CD14-positive monocyte (primary cell): ENCODE measurements around the gene CDH2. TPM values are rescaled to one million over a fixed set of nuclear protein-coding genes. Genes with fewer than 3 reads are reported as not detected.

ENCODE experiments used
- DNase-seq, 3 donors: peaks; one replicate each; pipeline ENCODE4 v3.0.0-alpha.2; 2011 to 2022
- H2AFZ ChIP-seq: 2 replicates; pipeline ENCODE4 v1.6.0; 2012; ENCODE audit warnings: mild to moderate bottlenecking, low read depth, low read length, inconsistent platforms; ENCODE audit not compliant: insufficient read depth, poor library complexity, severe bottlenecking
- H3K27ac ChIP-seq, 2 donors: 1 replicate in 1 of 2; 2 replicates in 1 of 2; pipeline ENCODE4 v1.5.1; 2012 to 2013; ENCODE audit warnings: low read length in 2 of 2, control low read depth in 1 of 2, inconsistent platforms in 1 of 2, low read depth in 1 of 2, mild to moderate bottlenecking in 1 of 2
- H3K27me3 ChIP-seq, 2 donors: one replicate each; pipeline versions ENCODE4 v1.6.0 to v1.6.1; 2011 to 2013; ENCODE audit warnings: low read length in 2 of 2; ENCODE audit not compliant: control insufficient read depth in 2 of 2, insufficient read depth in 2 of 2
- H3K36me3 ChIP-seq, 2 donors: replicated peaks in 1 of 2; 1 replicate in 1 of 2; 2 replicates in 1 of 2; pipeline versions ENCODE4 v1.5.1 to v1.6.1; 2012 to 2013; ENCODE audit warnings: low read length in 2 of 2, control low read depth in 1 of 2, inconsistent platforms in 1 of 2, mild to moderate bottlenecking in 1 of 2; ENCODE audit not compliant: insufficient read depth in 2 of 2, control insufficient read depth in 1 of 2
- H3K4me1 ChIP-seq, 2 donors: 1 replicate in 1 of 2; 2 replicates in 1 of 2; pipeline versions ENCODE4 v1.5.1 to v1.6.1; 2012 to 2013; ENCODE audit warnings: low read length in 2 of 2, control low read depth in 1 of 2, inconsistent platforms in 1 of 2, mild to moderate bottlenecking in 1 of 2, moderate library complexity in 1 of 2; ENCODE audit not compliant: insufficient read depth in 2 of 2, control insufficient read depth in 1 of 2
- H3K4me2 ChIP-seq: replicated peaks from 2 replicates; pipeline ENCODE3; 2012; ENCODE audit warnings: low read length, moderate library complexity, mild to moderate bottlenecking; ENCODE audit not compliant: poor library complexity, severe bottlenecking; ENCODE audit errors: extremely low read depth
- H3K4me3 ChIP-seq, 3 experiments: fragments of 200-600 bp in 1 of 3; sonication (generic) in 1 of 3; replicated peaks in 1 of 3; 1 replicate in 2 of 3; 2 replicates in 1 of 3; pipeline ENCODE4 v1.5.1; 2011 to 2013; ENCODE audit warnings: low read length in 3 of 3, mild to moderate bottlenecking in 3 of 3, control low read depth in 2 of 3, low read depth in 2 of 3, inconsistent platforms in 1 of 3, moderate library complexity in 1 of 3
- H3K79me2 ChIP-seq: 2 replicates; pipeline ENCODE4 v1.6.0; 2012; ENCODE audit warnings: mild to moderate bottlenecking, control low read depth, inconsistent platforms, low read length, moderate library complexity; ENCODE audit not compliant: insufficient read depth
- H3K9ac ChIP-seq: 2 replicates; pipeline ENCODE4 v1.6.0; 2017; ENCODE audit warnings: low read length, mild to moderate bottlenecking; ENCODE audit not compliant: insufficient read depth, poor library complexity, severe bottlenecking
- H3K9me3 ChIP-seq, 2 donors: replicated peaks in 1 of 2; 1 replicate in 1 of 2; 2 replicates in 1 of 2; pipeline versions ENCODE4 v1.5.1 to v1.6.1; 2012 to 2013; ENCODE audit warnings: low read length in 2 of 2, control low read depth in 1 of 2; ENCODE audit not compliant: control insufficient read depth in 1 of 2, insufficient read depth in 1 of 2
- H4K20me1 ChIP-seq: 2 replicates; pipeline ENCODE4 v1.6.0; 2012; ENCODE audit warnings: mild to moderate bottlenecking, low read length, control low read depth, moderate library complexity; ENCODE audit not compliant: insufficient read depth
- H3K27ac Mint-ChIP-seq, 7 donors: one replicate each; pipeline ENCODE4 v1.8.0; 2020; ENCODE audit warnings: mild to moderate bottlenecking in 7 of 7, mixed read lengths in 7 of 7, moderate library complexity in 6 of 7, inconsistent platforms in 2 of 7
- H3K27me3 Mint-ChIP-seq, 3 donors: one replicate each; pipeline ENCODE4 v1.8.0; 2021 to 2022; ENCODE audit warnings: low read depth in 3 of 3, mild to moderate bottlenecking in 3 of 3, mixed read lengths in 3 of 3, moderate library complexity in 3 of 3, inconsistent platforms in 1 of 3
- H3K36me3 Mint-ChIP-seq, 2 donors: one replicate each; pipeline ENCODE4 v1.8.0; 2020; ENCODE audit warnings: mixed read lengths in 2 of 2, inconsistent platforms in 1 of 2, mild to moderate bottlenecking in 1 of 2
- H3K4me1 Mint-ChIP-seq: one replicate; pipeline ENCODE4 v1.8.0; 2020; ENCODE audit warnings: mild to moderate bottlenecking, mixed read lengths
- H3K4me3 Mint-ChIP-seq, 2 donors: one replicate each; pipeline ENCODE4 v1.8.0; 2020; ENCODE audit warnings: mild to moderate bottlenecking in 2 of 2, mixed read lengths in 2 of 2, moderate library complexity in 1 of 2
- H3K9me3 Mint-ChIP-seq, 7 donors: one replicate each; pipeline ENCODE4 v1.8.0; 2020 to 2022; ENCODE audit warnings: mixed read lengths in 7 of 7, mild to moderate bottlenecking in 6 of 7, moderate library complexity in 6 of 7, inconsistent platforms in 2 of 7
- CTCF ChIP-seq: fragments of 200-600 bp; IDR thresholded peaks from one replicate; pipeline ENCODE4 v1.8.0; 2022; ENCODE audit warnings: antibody characterized with exemption, mild to moderate bottlenecking
- WGBS: methylation state at CpG from one replicate; pipeline ENCODE4 v1.1.5; 2013; ENCODE audit warnings: missing lambda C conversion rate; ENCODE audit not compliant: insufficient coverage; 5-methylcytosine and 5-hydroxymethylcytosine counted together
- intact Hi-C, 2 donors: fragments of 100-400 bp; cut with micrococcal nuclease; formaldehyde crosslinking; loops; one replicate each; pipeline versions ENCODE4 v1.15.0 to v1.15.1; 2023
- polyA plus RNA-seq, 3 donors: library from polyadenylated mRNA; depleted of rRNA in 1 of 3; unstranded in 2 of 3; stranded (reverse) in 1 of 3; fragments of 300-500 nt in 2 of 3; fragments of >200 nt in 1 of 3; fragmentation: Illumina TruSeq in 2 of 3; gene quantifications; 1 replicate in 2 of 3; 2 replicates in 1 of 3; pipeline ENCODE4 v1.2.3, GENCODE V29; 2012 to 2021

CDH2 gene
- polyA plus RNA-seq, 3 donors: 0.03 to 0.32 (median 0.08) TPM

DNA sequence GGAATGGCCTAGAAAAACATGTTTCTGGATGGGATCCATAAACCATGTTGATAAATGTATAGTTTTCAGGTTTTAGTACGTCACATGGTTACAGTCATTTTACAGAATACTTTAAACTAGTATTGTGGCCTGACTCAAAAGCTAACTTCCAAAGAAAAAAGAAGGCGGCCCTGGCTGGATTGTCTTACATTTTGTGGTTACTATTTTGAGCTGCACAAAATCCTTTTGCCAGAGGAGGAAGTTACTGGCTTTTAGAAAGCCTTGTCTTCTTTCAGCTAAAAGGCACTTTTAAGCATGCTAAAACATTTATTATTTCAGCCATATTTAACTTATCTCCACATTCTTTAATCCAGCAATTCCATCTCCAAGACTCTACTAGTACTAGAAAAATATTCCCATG, 227.9 kb downstream of the CDH2 start:
- Mint-ChIP-seq H3K4me3 (no peak overlapping the region), H3K4me1 (no peaks in the 10 kb centered on the region), H3K27me3 (no peaks in the 10 kb centered on the region), H3K9me3 (no peaks in the 10 kb centered on the region), H3K27ac (no peak overlapping the region), H3K36me3 (no peaks in the 10 kb centered on the region)
- H3K4me2 ChIP-seq: no peak overlapping the region
- H4K20me1 ChIP-seq: no peaks in the 10 kb centered on the region
- no peak overlapping the region for H3K4me3 ChIP-seq
- peaks cover 0 to 3% of the 10 kb centered on the region in 2 donors for H3K9me3 ChIP-seq
- no peak overlapping the region for H3K9ac ChIP-seq
- intact Hi-C loops: no loop called here
- no peak for TF ChIP-seq CTCF
- H3K27me3 ChIP-seq: no peaks in the 10 kb centered on the region
- H3K4me1 ChIP-seq: no peaks in the 10 kb centered on the region
- H3K36me3 ChIP-seq: no peaks in the 10 kb centered on the region
- H3K79me2 ChIP-seq: no peaks in the 10 kb centered on the region
- DNase-seq: no peak
- H3K27ac ChIP-seq: no peak overlapping the region
- no peak overlapping the region for H2AFZ ChIP-seq
- no CpG with 5 or more reads among the region's 2 CpGs for WGBS

GRCh38 chr18:27942706-27943105, 234.2 kb downstream of the CDH2 start:
- no peaks in the 10 kb centered on the region for H3K36me3 Mint-ChIP-seq
- Histone ChIP-seq H3K4me3 (no peak overlapping the region), H3K36me3 (no peaks in the 10 kb centered on the region), H3K27me3 (no peaks in the 10 kb centered on the region), H3K9me3 (peaks cover 0 to 3% of the 10 kb centered on the region in 2 donors), H3K4me1 (no peaks in the 10 kb centered on the region), H4K20me1 (no peaks in the 10 kb centered on the region), H3K27ac (no peak overlapping the region), H3K4me2 (no peak overlapping the region), H2AFZ (no peak overlapping the region), H3K79me2 (no peaks in the 10 kb centered on the region), H3K9ac (no peak overlapping the region)
- H3K4me1 Mint-ChIP-seq: no peaks in the 10 kb centered on the region
- no peak overlapping the region for H3K27ac Mint-ChIP-seq
- TF ChIP-seq CTCF: no peak
- DNase-seq: no peak
- H3K9me3 Mint-ChIP-seq: peaks cover 0 to 6% (median 0%) of the 10 kb centered on the region in 7 donors
- no peak overlapping the region for H3K4me3 Mint-ChIP-seq
- H3K27me3 Mint-ChIP-seq: no peaks in the 10 kb centered on the region
- intact Hi-C loops: no loop called here
- 83% methylated on average over 1 of the region's 6 CpGs for WGBS
